Right atrium auricular region (tissue), 2 donors: ENCODE results near the gene AKIRIN2. TPM values are rescaled to one million over a fixed set of nuclear protein-coding genes. Genes with fewer than 3 reads are reported as not detected.
A peak's percentile ranks its signal among the peaks of the same experiment; 100 is the strongest.

ENCODE experiments used
- DNase-seq: peaks from one replicate; pipeline ENCODE4 v3.0.0-alpha.2; 2019; ENCODE audit warnings: low spot score
- H3K27ac ChIP-seq, 2 donors: fragments of 200-600 bp; sonication (generic); 1 replicate in 1 of 2; 2 replicates in 1 of 2; pipeline ENCODE4 v1.5.1; 2016 to 2019
- H3K27me3 ChIP-seq, 2 donors: fragments of 200-600 bp; sonication (generic); one replicate each; pipeline versions ENCODE4 v1.5.1 to v1.6.0; 2017 to 2019
- H3K36me3 ChIP-seq: fragments of 200-600 bp; sonication (generic); one replicate; pipeline ENCODE4 v1.5.1; 2016
- H3K4me1 ChIP-seq, 2 donors: fragments of 200-600 bp; sonication (generic); one replicate each; pipeline versions ENCODE4 v1.5.1 to v1.6.0; 2017 to 2019
- H3K4me3 ChIP-seq, 2 donors: fragments of 200-600 bp; sonication (generic); 1 replicate in 1 of 2; 2 replicates in 1 of 2; pipeline ENCODE4 v1.5.1; 2017 to 2019; ENCODE audit warnings: mild to moderate bottlenecking in 1 of 2, moderate library complexity in 1 of 2
- H3K9me3 ChIP-seq, 2 donors: fragments of 200-600 bp; sonication (generic); one replicate each; pipeline ENCODE4 v1.5.1; 2019
- total RNA-seq, 2 donors: library from RNA; depleted of rRNA; stranded (reverse); fragments of >200 nt; gene quantifications; one replicate each; pipeline ENCODE4 v1.1.0, GENCODE V29; 2016
- TF ChIP-seq, protein P1 (sequence below), 2 donors: fragments of 200-600 bp; sonication (generic); IDR thresholded peaks; one replicate each; pipeline ENCODE4 v1.5.1; 2019; ENCODE audit warnings: antibody characterized with exemption in 2 of 2

The AKIRIN2 gene
- total RNA-seq, 2 donors from 2014 or later: 27.2 to 29.4 TPM

DNA sequence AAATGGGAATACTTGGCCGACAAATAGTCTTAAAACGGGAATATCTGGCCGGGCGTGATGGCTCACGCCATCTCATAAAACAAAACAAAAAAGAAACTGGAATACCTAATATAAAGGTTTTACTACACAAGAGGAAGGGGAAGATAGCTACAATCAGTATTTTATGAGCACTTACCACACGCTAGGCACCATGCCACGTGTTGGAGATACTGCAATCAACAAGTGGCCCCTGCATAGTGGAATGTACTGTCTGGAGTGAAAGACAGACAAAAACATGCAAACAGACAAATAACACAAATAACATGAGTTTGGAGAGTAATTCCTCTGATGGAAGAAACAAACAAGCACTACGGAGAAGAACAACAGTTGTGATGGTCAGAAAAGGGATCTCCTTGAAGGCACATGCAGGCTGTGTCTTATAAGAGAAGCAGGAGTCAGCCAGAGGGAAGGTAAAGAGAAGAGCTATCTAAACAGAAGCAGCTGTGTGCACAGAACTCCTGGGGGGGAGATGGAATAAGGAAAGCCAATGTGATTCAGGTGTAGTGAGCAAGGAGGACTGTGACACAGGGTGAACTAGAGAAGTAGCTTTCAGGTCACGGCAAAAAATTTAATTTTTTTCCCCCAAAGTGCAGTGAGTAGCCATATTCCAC lies 39.1 kb upstream of the AKIRIN2 start:
- Histone ChIP-seq H3K4me3 (no peak overlapping the region), H3K9me3 (no peaks in the 10 kb centered on the region), H3K27me3 (no peaks in the 10 kb centered on the region), H3K4me1 (no peaks in the 10 kb centered on the region), H3K36me3 (no peaks in the 10 kb centered on the region), H3K27ac (no peak overlapping the region)
- DNase-seq: no peak
- TF ChIP-seq, protein P1, sequence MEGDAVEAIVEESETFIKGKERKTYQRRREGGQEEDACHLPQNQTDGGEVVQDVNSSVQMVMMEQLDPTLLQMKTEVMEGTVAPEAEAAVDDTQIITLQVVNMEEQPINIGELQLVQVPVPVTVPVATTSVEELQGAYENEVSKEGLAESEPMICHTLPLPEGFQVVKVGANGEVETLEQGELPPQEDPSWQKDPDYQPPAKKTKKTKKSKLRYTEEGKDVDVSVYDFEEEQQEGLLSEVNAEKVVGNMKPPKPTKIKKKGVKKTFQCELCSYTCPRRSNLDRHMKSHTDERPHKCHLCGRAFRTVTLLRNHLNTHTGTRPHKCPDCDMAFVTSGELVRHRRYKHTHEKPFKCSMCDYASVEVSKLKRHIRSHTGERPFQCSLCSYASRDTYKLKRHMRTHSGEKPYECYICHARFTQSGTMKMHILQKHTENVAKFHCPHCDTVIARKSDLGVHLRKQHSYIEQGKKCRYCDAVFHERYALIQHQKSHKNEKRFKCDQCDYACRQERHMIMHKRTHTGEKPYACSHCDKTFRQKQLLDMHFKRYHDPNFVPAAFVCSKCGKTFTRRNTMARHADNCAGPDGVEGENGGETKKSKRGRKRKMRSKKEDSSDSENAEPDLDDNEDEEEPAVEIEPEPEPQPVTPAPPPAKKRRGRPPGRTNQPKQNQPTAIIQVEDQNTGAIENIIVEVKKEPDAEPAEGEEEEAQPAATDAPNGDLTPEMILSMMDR (IDR thresholded peaks at IDR 0.05): no peak

- TF ChIP-seq, protein P1 (IDR thresholded peaks at IDR 0.05): no peak
- Histone ChIP-seq H3K9me3 (no peaks in the 10 kb centered on the region), H3K27ac (no peak overlapping the region), H3K27me3 (no peaks in the 10 kb centered on the region), H3K36me3 (no peaks in the 10 kb centered on the region), H3K4me1 (no peaks in the 10 kb centered on the region), H3K4me3 (no peak overlapping the region)
- no peak for DNase-seq
Measured at GRCh38 chr6:87738744-87739143, 36.7 kb upstream of the AKIRIN2 start.

DNA sequence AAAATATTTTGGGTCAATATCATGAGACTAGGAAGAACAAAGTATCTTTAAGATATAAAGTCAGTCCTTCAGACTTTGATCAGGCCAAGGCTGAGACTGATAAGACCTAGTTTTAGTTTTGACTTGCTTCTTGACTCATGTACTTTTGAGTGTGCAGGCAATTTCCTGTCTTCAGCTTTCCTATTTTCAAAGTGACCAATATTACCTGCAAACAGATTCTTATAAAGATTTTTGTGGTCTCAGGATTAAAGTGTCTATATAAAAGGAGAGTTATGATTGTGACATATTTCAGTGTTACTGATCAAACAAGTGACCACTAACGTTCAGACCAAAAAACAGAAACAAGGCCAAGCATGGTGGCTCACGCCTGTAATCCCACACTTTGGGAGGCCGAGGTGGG lies 36.0 kb upstream of the AKIRIN2 start:
- H3K27me3 ChIP-seq: no peaks in the 10 kb centered on the region
- no peak overlapping the region for H3K4me3 ChIP-seq
- H3K9me3 ChIP-seq: no peaks in the 10 kb centered on the region
- no peak for DNase-seq
- TF ChIP-seq, protein P1 (IDR thresholded peaks at IDR 0.05): no peak
- H3K36me3 ChIP-seq: no peaks in the 10 kb centered on the region
- no peaks in the 10 kb centered on the region for H3K4me1 ChIP-seq
- no peak overlapping the region for H3K27ac ChIP-seq

GRCh38 chr6:87736809-87737540 lies 34.9 kb upstream of the AKIRIN2 start:
- DNase-seq: no peak
- Histone ChIP-seq H3K4me3 (no peak overlapping the region), H3K27me3 (no peaks in the 10 kb centered on the region), H3K9me3 (no peaks in the 10 kb centered on the region), H3K27ac (no peak overlapping the region), H3K4me1 (peaks cover 0 to 9% of the 10 kb centered on the region in 2 donors), H3K36me3 (no peaks in the 10 kb centered on the region)
- TF ChIP-seq, protein P1 (IDR thresholded peaks at IDR 0.05): no peak

DNA sequence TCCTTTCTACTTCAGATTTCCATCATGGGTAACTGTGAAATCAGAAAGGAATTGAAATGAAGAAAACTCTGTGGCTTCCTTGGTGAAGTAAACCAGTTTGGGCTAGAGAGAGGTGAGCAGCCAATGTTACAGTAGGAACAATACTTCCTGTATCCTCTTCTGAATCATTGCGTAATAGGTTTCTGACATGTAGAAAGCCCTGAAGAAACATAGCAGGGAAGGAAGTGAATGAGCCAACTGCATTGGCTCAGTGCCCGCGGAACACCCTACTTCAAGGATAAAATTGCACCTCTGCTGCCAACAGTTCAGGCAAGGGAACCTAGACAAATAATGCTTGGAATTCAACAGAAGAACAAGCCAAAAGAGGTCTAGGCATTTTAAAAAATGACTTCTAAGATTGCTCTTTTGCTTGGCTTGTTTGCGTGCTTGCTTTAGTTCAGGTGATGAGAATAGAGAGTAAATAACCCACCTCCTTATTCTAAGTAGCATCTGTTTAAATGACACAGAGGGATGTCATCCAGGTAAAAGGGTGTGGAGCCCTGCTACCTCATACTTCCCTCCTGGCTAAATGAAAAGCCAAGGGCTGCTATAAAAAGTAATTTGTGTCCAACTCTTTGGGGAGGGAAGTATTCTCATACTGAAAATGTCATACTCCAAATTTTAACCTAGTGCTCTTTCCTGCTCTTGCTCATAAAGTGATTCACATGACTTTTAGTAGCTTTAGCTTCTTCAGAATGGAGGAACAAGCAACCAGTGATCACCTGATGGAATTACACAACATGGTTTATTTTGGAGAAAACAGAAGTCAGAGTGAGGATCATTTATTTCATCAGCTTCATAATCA lies 30.0 kb upstream of the AKIRIN2 start:
- Histone ChIP-seq H3K4me3 (no peak overlapping the region), H3K36me3 (no peaks in the 10 kb centered on the region), H3K9me3 (no peaks in the 10 kb centered on the region), H3K27me3 (no peaks in the 10 kb centered on the region), H3K4me1 (peaks cover 0 to 29% of the 10 kb centered on the region in 2 donors), H3K27ac (peak overlapping the region; percentile 31 to 52)
- TF ChIP-seq, protein P1 (IDR thresholded peaks at IDR 0.05): no peak
- peak; percentile 97 for DNase-seq
